Activated naive CD8-positive, alpha-beta T cell treated with anti-CD3 and anti-CD28 coated beads, Interleukin-2, amount 50 U/mL, for 16 hours (primary cell): ENCODE measurements around the gene TP53I11.

Source experiments
- DNase-seq: peaks from one replicate; pipeline ENCODE4 v3.0.0-alpha.2; 2020; ENCODE audit warnings: low read depth, low spot score

The TP53I11 gene

GRCh38 chr11:44913502-44913901 lies 37.2 kb downstream of the TP53I11 start:
- DNase-seq: no peak

- no peak for DNase-seq
These were observed 38.3 kb downstream of the TP53I11 start for GRCh38 chr11:44912270-44912987.

GRCh38 chr11:44911029-44911814 lies 39.5 kb downstream of the TP53I11 start:
- peak; percentile 68 for DNase-seq

- DNase-seq: no peak
These were observed 40.1 kb downstream of the TP53I11 start for GRCh38 chr11:44910591-44910990.

GRCh38 chr11:44909557-44909956 lies 41.1 kb downstream of the TP53I11 start:
- DNase-seq: no peak

GRCh38 chr11:44906649-44907048 lies 44.0 kb downstream of the TP53I11 start:
- no peak for DNase-seq

- DNase-seq: no peak
These were observed 45.4 kb downstream of the TP53I11 start for GRCh38 chr11:44905131-44905866.

GRCh38 chr11:44904261-44905020 lies 46.2 kb downstream of the TP53I11 start:
- no peak for DNase-seq

- no peak for DNase-seq
These were observed 47.2 kb downstream of the TP53I11 start for GRCh38 chr11:44903518-44903917.

- DNase-seq: no peak
These were observed 47.6 kb downstream of the TP53I11 start for GRCh38 chr11:44903035-44903434.

GRCh38 chr11:44901786-44902185 lies 48.9 kb downstream of the TP53I11 start:
- no peak for DNase-seq

GRCh38 chr11:44901120-44901633 lies 49.5 kb downstream of the TP53I11 start:
- no peak for DNase-seq

- no peak for DNase-seq
These were observed 50.7 kb downstream of the TP53I11 start for GRCh38 chr11:44899959-44900358.

- peak; percentile 8 for DNase-seq
These were observed 56.7 kb downstream of the TP53I11 start for GRCh38 chr11:44893846-44894617.

- DNase-seq: no peak
These were observed 57.3 kb downstream of the TP53I11 start for GRCh38 chr11:44893308-44893822.

- no peak for DNase-seq
These were observed 57.8 kb downstream of the TP53I11 start for GRCh38 chr11:44892843-44893242.

GRCh38 chr11:44889266-44889665 lies 61.4 kb downstream of the TP53I11 start:
- DNase-seq: no peak

GRCh38 chr11:44887636-44888035 lies 63.0 kb downstream of the TP53I11 start:
- no peak for DNase-seq

- no peak for DNase-seq
These were observed 63.9 kb downstream of the TP53I11 start for GRCh38 chr11:44886790-44887140.
